T-cell (primary cell): Measurements from ENCODE around the gene PCDH7. TPM values are rescaled to one million over a fixed set of nuclear protein-coding genes. Genes with fewer than 3 reads are reported as not detected.

Experiments used
- ATAC-seq, 4 experiments: fragments of 200-7000 bp in 3 of 4; fragments of 150-1000 bp in 1 of 4; cut with Tn5 transposase; replicated peaks in 1 of 4; 1 replicate in 3 of 4; 2 replicates in 1 of 4; pipeline ENCODE4 v1.10.0; 2021; ENCODE audit warnings: moderate library complexity in 3 of 4, mild to moderate bottlenecking in 2 of 4, moderate number of reproducible peaks in 1 of 4
- CTCF ChIA-PET, 2 donors: fragments of 300-600 bp; sonication (Branson Sonifier 250); formaldehyde crosslinking; loops; one replicate each; lab custom pipeline; 2022; ENCODE audit warnings: antibody characterized with exemption in 2 of 2; lab: Charles Lee
- POLR2A ChIA-PET, 2 donors: fragments of 300-600 bp; sonication (Branson Sonifier 250); formaldehyde crosslinking; loops; one replicate each; lab custom pipeline; 2022; ENCODE audit warnings: antibody characterized with exemption in 2 of 2; lab: Charles Lee
- DNase-seq, 35 experiments: peaks; one replicate each; pipeline versions ENCODE4 v3.0.0 to v3.0.0-alpha.2; 2013 to 2023
- H3K27ac ChIP-seq: one replicate; pipeline ENCODE4 v1.5.1; 2013; ENCODE audit warnings: low read length
- H3K27me3 ChIP-seq, 2 experiments: replicated peaks in 1 of 2; 1 replicate in 1 of 2; 2 replicates in 1 of 2; pipeline versions ENCODE4 v1.6.1 to v1.7.0; 2013; ENCODE audit warnings: low read length in 1 of 2, mixed read lengths in 1 of 2; ENCODE audit not compliant: control insufficient read depth in 2 of 2, insufficient read depth in 2 of 2; ENCODE audit errors: extremely low read depth in 1 of 2
- H3K36me3 ChIP-seq, 2 donors: 1 replicate in 1 of 2; 2 replicates in 1 of 2; pipeline versions ENCODE4 v1.6.1 to v1.7.0; 2013; ENCODE audit warnings: low read length in 1 of 2; ENCODE audit not compliant: control insufficient read depth in 2 of 2, insufficient read depth in 1 of 2; ENCODE audit errors: extremely low read depth in 1 of 2
- H3K4me1 ChIP-seq, 2 experiments: 1 replicate in 1 of 2; 2 replicates in 1 of 2; pipeline versions ENCODE4 v1.6.1 to v1.7.0; 2013; ENCODE audit warnings: low read length in 2 of 2, mixed read lengths in 1 of 2; ENCODE audit not compliant: insufficient read depth in 2 of 2, control insufficient read depth in 1 of 2; ENCODE audit errors: extremely low read depth in 1 of 2
- H3K4me3 ChIP-seq, 2 donors: 1 replicate in 1 of 2; 2 replicates in 1 of 2; pipeline versions ENCODE4 v1.5.1 to v1.7.0; 2013; ENCODE audit warnings: mild to moderate bottlenecking in 2 of 2, low read length in 1 of 2, moderate library complexity in 1 of 2; ENCODE audit not compliant: control insufficient read depth in 1 of 2; ENCODE audit errors: extremely low read depth in 1 of 2
- H3K9me3 ChIP-seq: 2 replicates; pipeline ENCODE4 v1.7.0; 2013
- H3K27ac Mint-ChIP-seq, 2 donors: one replicate each; pipeline ENCODE4 v1.8.0; 2020 to 2021; ENCODE audit warnings: mild to moderate bottlenecking in 2 of 2, mixed read lengths in 2 of 2
- H3K27me3 Mint-ChIP-seq, 2 donors: one replicate each; pipeline ENCODE4 v1.8.0; 2021 to 2022; ENCODE audit warnings: mixed read lengths in 2 of 2
- H3K36me3 Mint-ChIP-seq: one replicate; pipeline ENCODE4 v1.8.0; 2021; ENCODE audit warnings: mixed read lengths
- H3K4me1 Mint-ChIP-seq, 3 donors: one replicate each; pipeline ENCODE4 v1.8.0; 2020 to 2022; ENCODE audit warnings: mixed read lengths in 3 of 3, mild to moderate bottlenecking in 1 of 3
- H3K4me3 Mint-ChIP-seq, 3 donors: one replicate each; pipeline ENCODE4 v1.8.0; 2020 to 2022; ENCODE audit warnings: mild to moderate bottlenecking in 3 of 3, mixed read lengths in 3 of 3, moderate library complexity in 3 of 3
- H3K9me3 Mint-ChIP-seq, 3 donors: one replicate each; pipeline ENCODE4 v1.8.0; 2020 to 2022; ENCODE audit warnings: mixed read lengths in 3 of 3
- WGBS: methylation state at CpG from one replicate; pipeline ENCODE4 v1.1.5; 2013; ENCODE audit warnings: missing lambda C conversion rate; ENCODE audit not compliant: insufficient coverage; 5-methylcytosine and 5-hydroxymethylcytosine counted together
- total RNA-seq, 35 experiments: library from RNA in 6 of 35; stranded (reverse) in 6 of 35; fragments of 120-200 nt in 1 of 35; gene quantifications; one replicate each; pipeline versions ENCODE4 v1.2.1 to v1.2.4 and lab custom pipeline; 2013 to 2026

PCDH7 gene
- total RNA-seq, 5 donors from 2014 or later (not counting 1 experiment from before 2014, with no cell fraction given) = 0.06 to 0.09 (median 0.07) TPM; not detected in 2

DNA sequence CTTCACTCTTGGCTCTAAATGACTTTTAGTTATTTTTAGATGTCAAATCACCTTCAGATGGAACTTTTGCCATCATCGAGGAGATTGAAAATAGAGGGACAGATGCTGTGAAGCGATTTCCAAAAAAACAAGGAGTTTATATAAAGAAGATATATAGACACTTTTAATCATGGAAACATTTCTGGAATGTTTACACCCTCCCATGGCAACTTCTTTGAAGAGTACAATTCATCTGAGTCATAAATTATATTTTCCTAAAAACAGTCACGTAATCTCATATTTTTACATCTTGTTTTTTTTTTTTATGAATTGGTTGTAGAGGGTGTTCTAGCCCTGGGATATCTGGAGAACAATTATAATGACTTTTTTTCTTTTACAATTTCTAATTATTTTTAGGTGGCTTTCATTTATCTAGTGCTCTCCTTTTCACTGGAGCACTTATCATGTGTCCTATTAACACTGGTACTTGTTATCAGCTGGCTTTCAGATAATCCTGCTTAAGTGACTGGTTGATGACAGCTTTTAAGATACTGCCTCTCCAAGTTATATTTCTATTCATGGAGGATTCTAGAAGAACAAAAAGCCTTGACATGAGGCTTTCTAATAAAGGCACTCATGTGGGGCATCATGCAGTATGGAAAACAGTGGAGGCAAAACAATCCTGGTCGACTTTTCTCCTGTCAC is 24.9 kb downstream of the PCDH7 start:
- no peaks in the 10 kb centered on the region for H3K36me3 ChIP-seq
- Mint-ChIP-seq H3K27me3 (no peaks in the 10 kb centered on the region), H3K9me3 (peaks cover under 1 to 10% (median 4%) of the 10 kb centered on the region in 3 donors), H3K4me3 (no peak overlapping the region), H3K36me3 (no peaks in the 10 kb centered on the region), H3K4me1 (no peaks in the 10 kb centered on the region), H3K27ac (no peak overlapping the region)
- H3K4me3 ChIP-seq = no peak overlapping the region
- no peak for DNase-seq
- no peaks in the 10 kb centered on the region for H3K9me3 ChIP-seq
- no peak for ATAC-seq
- H3K4me1 ChIP-seq = no peaks in the 10 kb centered on the region
- ChIA-PET CTCF (no interaction called here), POLR2A (no interaction called here)
- no CpG with 5 or more reads among the region's 4 CpGs for WGBS
- no peaks in the 10 kb centered on the region for H3K27me3 ChIP-seq
- H3K27ac ChIP-seq = no peak overlapping the region

DNA sequence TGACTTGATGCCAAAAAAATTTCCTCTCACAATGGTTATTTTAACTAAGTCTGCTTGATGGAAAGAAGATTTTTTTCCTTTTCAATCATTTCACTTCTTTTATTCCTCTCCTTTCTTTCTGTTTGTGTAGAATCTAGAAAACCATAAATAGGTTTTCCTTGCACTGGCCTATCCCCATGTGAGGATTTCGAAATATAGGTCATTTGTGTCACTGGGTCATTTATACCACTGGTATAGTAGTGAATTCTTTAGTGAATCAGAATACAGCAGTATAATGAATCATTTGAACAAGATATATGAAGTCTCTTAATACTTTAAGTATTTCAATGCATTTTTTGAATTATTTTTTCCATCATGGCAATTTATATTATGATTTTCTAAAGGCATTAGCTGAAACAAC is 26.6 kb downstream of the PCDH7 start:
- no peak for ATAC-seq
- H3K36me3 Mint-ChIP-seq = no peaks in the 10 kb centered on the region
- CTCF ChIA-PET = no interaction called here
- no peak overlapping the region for H3K27ac ChIP-seq
- POLR2A ChIA-PET = no interaction called here
- no CpG with 5 or more reads among the region's 1 CpG for WGBS
- H3K27me3 ChIP-seq = no peaks in the 10 kb centered on the region
- H3K4me1 Mint-ChIP-seq = no peaks in the 10 kb centered on the region
- H3K36me3 ChIP-seq = no peaks in the 10 kb centered on the region
- no peaks in the 10 kb centered on the region for H3K4me1 ChIP-seq
- no peak overlapping the region for H3K4me3 Mint-ChIP-seq
- no peaks in the 10 kb centered on the region for H3K27me3 Mint-ChIP-seq
- peaks cover 0 to 10% (median 4%) of the 10 kb centered on the region in 3 donors for H3K9me3 Mint-ChIP-seq
- no peak for DNase-seq
- no peaks in the 10 kb centered on the region for H3K9me3 ChIP-seq
- H3K4me3 ChIP-seq = no peak overlapping the region
- no peak overlapping the region for H3K27ac Mint-ChIP-seq

DNA sequence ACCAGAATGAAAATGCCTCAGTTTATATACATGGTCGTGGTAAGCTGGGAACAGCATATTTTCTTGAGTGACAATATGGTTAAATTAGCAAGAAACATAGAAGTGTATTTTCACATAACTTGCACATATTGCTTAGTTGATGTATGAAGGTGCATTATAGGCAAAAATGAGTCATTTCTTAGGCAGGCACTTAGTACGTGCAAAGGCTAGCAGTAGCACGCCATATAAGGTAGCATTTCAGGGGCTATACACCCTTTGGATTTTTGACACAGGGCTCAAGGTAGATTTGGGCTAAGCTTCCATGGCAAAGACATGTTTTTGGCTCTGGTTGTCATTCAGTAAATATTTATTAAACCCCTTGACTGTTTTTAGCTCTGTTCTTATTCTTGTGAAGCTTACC is 33.1 kb downstream of the PCDH7 start:
- no peak overlapping the region for H3K4me3 Mint-ChIP-seq
- ATAC-seq (no peak), DNase-seq (no peak)
- H3K27me3 Mint-ChIP-seq = no peaks in the 10 kb centered on the region
- H3K9me3 ChIP-seq = no peaks in the 10 kb centered on the region
- no peak overlapping the region for H3K27ac ChIP-seq
- peaks cover 0 to 6% (median 0%) of the 10 kb centered on the region in 3 donors for H3K9me3 Mint-ChIP-seq
- H3K27ac Mint-ChIP-seq = no peak overlapping the region
- CTCF ChIA-PET = no interaction called here
- 75% methylated on average over 2 of the region's 3 CpGs for WGBS
- no peaks in the 10 kb centered on the region for H3K4me1 ChIP-seq
- H3K4me3 ChIP-seq = no peak overlapping the region
- H3K4me1 Mint-ChIP-seq = no peaks in the 10 kb centered on the region
- H3K36me3 ChIP-seq = no peaks in the 10 kb centered on the region
- H3K27me3 ChIP-seq = no peaks in the 10 kb centered on the region
- POLR2A ChIA-PET = no interaction called here
- no peaks in the 10 kb centered on the region for H3K36me3 Mint-ChIP-seq

DNA sequence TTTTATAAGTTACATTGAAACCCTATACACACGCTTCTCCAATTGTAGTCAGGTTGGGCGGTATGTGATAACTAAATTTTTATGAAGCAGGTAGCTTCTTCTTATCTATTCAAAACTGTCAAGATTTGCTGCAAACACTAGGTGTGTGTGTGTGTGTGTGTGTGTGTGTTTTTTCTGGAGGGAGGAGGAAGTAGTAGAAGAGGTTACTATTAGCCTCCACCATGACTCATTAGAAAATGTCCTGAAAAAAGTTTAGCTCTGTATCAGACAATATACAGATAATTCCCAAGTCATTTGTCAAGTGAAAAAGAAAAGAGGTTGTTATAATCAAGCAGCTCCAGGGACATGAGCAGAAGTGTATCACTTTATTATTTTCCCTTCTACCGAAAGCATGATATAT is 33.9 kb downstream of the PCDH7 start:
- Mint-ChIP-seq H3K36me3 (no peaks in the 10 kb centered on the region), H3K4me1 (no peaks in the 10 kb centered on the region), H3K27me3 (no peaks in the 10 kb centered on the region), H3K27ac (no peak overlapping the region), H3K4me3 (no peak overlapping the region), H3K9me3 (peaks cover 0 to 2% (median 0%) of the 10 kb centered on the region in 3 donors)
- Histone ChIP-seq H3K9me3 (no peaks in the 10 kb centered on the region), H3K4me1 (no peaks in the 10 kb centered on the region), H3K36me3 (no peaks in the 10 kb centered on the region), H3K27ac (no peak overlapping the region), H3K27me3 (no peaks in the 10 kb centered on the region), H3K4me3 (no peak overlapping the region)
- no peak for ATAC-seq
- CTCF ChIA-PET = no interaction called here
- POLR2A ChIA-PET = interaction anchor here in 1 of 2 donors (0.7 kb wide), 1 partner anchor 85 kb away, joined by 3 read pairs; no protein-coding TSS in a partner anchor
- no peak for DNase-seq
- no CpG with 5 or more reads among the region's 3 CpGs for WGBS

DNA sequence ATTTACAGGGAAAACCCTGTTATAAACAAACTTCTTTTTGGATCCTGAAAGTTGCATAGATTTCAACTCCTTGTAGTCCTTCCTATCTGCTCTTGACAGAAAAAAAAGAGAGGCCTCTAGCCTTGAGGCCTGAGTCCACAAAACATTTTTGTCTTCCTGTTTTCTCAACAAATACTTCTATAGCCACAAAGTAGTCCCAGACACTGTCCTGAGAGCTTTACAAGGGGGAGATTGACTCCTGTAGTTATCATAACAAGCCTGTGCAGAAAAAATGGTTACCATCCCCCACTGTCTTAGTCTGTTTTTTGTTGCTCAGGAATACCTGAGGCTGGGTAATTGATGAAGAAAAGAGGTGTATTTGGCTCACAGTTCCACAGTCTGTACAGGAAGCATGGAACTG is 35.2 kb downstream of the PCDH7 start:
- H3K27me3 Mint-ChIP-seq = no peaks in the 10 kb centered on the region
- Histone ChIP-seq H3K27ac (no peak overlapping the region), H3K27me3 (no peaks in the 10 kb centered on the region), H3K36me3 (no peaks in the 10 kb centered on the region), H3K4me3 (no peak overlapping the region), H3K9me3 (no peaks in the 10 kb centered on the region), H3K4me1 (no peaks in the 10 kb centered on the region)
- DNase-seq (no peak), ATAC-seq (no peak)
- H3K9me3 Mint-ChIP-seq = no peaks in the 10 kb centered on the region
- ChIA-PET CTCF (no interaction called here), POLR2A (no interaction called here)
- no peaks in the 10 kb centered on the region for H3K4me1 Mint-ChIP-seq
- H3K27ac Mint-ChIP-seq = no peak overlapping the region
- H3K36me3 Mint-ChIP-seq = no peaks in the 10 kb centered on the region
- no peak overlapping the region for H3K4me3 Mint-ChIP-seq

DNA sequence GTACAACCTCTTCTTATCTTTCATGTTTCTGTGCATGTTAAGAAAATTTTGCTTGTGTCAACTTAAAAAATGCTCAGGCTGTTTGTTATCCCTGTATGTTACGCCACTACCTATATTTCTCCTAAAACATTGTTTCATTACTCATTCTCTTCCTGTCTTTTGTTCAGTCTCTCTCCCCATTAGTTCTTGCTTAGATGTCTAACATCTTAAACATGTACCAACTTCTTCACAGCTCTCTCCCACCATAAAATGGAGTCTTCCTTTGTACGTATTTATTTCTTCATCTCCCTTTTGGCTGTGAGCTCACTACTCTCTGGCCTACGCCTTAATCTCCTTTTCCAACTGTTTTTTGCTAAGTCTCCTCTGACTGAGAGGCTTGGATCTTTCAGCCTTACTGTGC is 36.4 kb downstream of the PCDH7 start:
- WGBS = 94% methylated on average over 2 of the region's 3 CpGs
- H3K27me3 Mint-ChIP-seq = no peaks in the 10 kb centered on the region
- POLR2A ChIA-PET = no interaction called here
- CTCF ChIA-PET = interaction anchor here in 1 of 2 donors (0.7 kb wide), 1 partner anchor 19 kb away, joined by 3 read pairs; no protein-coding TSS in a partner anchor
- H3K4me3 Mint-ChIP-seq = no peak overlapping the region
- no peak for DNase-seq
- Histone ChIP-seq H3K9me3 (no peaks in the 10 kb centered on the region), H3K4me3 (no peak overlapping the region), H3K4me1 (no peaks in the 10 kb centered on the region), H3K27me3 (no peaks in the 10 kb centered on the region), H3K27ac (no peak overlapping the region), H3K36me3 (no peaks in the 10 kb centered on the region)
- no peaks in the 10 kb centered on the region for H3K36me3 Mint-ChIP-seq
- no peaks in the 10 kb centered on the region for H3K4me1 Mint-ChIP-seq
- ATAC-seq = no peak
- H3K9me3 Mint-ChIP-seq = no peaks in the 10 kb centered on the region
- H3K27ac Mint-ChIP-seq = no peak overlapping the region
